ENCODE results near the gene GAS1.

DNA sequence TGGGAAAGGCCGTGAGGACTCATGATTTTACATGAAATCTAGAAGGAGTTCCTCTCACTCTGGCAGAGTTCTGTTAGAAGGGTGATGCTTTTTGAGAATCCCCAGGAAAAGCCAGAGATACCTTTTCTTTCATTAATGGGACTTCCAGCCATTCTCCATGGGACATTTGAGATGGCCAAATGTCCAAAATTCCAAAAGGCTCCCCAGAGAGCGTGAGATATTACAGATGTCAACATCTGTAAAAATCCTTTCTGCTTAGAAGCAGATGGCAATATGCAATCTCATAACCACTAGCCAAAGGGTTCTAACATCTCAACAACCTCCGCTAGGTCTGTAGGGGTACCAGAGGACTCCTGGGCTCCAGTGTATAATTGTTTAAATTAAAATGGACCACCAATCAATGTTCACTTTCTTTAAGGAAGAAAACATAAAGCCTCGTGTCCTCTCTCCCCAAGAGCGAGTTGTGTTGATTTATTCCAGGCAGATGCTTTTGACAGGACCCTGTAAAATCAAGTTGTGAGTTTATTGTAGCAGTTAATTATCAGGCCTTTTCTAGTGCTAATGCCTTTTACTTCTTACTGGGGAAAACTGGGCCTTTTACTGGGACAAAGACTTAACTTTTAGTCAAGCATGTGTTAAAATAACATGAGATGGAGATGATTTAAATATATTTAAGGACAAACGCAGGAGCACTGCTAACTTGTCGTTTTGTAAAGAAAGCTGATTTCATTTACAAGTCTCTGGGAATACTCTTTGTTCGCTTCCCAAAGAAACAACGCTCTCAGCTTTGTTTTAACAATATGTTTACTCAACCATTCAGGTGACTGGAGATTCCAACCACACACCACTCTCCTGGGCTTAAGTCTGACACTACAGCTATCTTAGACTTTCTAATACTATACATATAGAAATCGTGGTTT, 4.8 kb downstream of the GAS1 start:
- TF ChIP-seq, protein P1, sequence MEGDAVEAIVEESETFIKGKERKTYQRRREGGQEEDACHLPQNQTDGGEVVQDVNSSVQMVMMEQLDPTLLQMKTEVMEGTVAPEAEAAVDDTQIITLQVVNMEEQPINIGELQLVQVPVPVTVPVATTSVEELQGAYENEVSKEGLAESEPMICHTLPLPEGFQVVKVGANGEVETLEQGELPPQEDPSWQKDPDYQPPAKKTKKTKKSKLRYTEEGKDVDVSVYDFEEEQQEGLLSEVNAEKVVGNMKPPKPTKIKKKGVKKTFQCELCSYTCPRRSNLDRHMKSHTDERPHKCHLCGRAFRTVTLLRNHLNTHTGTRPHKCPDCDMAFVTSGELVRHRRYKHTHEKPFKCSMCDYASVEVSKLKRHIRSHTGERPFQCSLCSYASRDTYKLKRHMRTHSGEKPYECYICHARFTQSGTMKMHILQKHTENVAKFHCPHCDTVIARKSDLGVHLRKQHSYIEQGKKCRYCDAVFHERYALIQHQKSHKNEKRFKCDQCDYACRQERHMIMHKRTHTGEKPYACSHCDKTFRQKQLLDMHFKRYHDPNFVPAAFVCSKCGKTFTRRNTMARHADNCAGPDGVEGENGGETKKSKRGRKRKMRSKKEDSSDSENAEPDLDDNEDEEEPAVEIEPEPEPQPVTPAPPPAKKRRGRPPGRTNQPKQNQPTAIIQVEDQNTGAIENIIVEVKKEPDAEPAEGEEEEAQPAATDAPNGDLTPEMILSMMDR (IDR thresholded peaks at IDR 0.05): no peak
- TF ChIP-seq POLR2A (IDR thresholded peaks at IDR 0.05) (no peak), EP300 (IDR thresholded peaks at IDR 0.05) (no peak)

All from tibial nerve (tissue), 4 donors.